Measurements from ENCODE around the gene RAB3B. TPM values are rescaled to one million over a fixed set of nuclear protein-coding genes. Genes with fewer than 3 reads are reported as not detected.

RAB3B gene
- total RNA-seq, 1 donor from 2014 or later: 20.4 TPM

DNA sequence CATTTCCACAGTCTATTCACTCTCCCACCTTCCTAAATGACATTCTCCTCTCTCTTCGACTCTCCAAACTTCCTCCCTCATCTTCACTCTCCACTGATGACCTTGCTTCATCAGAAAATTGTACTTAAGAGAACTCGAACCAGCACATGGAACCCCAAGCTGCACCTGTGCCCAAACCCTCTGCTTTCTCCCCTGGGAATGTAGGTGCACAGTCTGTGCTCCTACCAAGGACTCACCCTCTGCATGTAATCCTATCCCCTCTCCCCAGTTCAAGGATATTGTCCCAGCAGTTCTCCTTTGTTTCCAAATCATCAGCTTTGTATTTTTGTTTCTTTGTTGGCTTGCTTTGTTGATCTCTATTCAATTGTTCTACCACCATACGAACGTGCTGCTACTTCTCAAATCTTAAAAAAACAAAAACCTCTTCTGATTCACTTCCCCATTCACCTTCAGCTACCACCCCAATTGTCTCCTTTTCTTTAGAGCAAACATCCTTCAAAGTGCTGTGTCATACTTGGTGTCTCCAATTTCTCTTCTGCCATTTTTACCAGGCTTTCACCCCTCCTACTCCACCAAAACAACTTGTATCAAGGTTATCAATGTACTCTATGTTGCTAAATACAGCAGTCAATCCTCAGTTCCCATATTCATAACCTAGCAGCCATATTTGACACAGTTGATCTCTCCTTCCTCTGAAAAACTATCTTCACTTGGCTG, 26.8 kb downstream of the RAB3B start:
- Histone ChIP-seq H4K20me1 (ENCODE audit: low read depth) (no peaks in the 10 kb centered on the region), H3K36me3 (no peaks in the 10 kb centered on the region), H3K4me2 (peak overlapping the region; percentile 27), H3K27ac (no peak overlapping the region), H3K9ac (no peak overlapping the region), H3K79me2 (ENCODE audit: low read depth) (no peaks in the 10 kb centered on the region), H3F3A (ENCODE audit: low read depth) (no peaks in the 10 kb centered on the region), H2AFZ (replicated peaks) (no peak overlapping the region), H3K4me1 (peaks cover 15% of the 10 kb centered on the region), H3K9me3 (ENCODE audit: low read depth) (no peaks in the 10 kb centered on the region), H3K4me3 (no peak overlapping the region), H3K27me3 (no peaks in the 10 kb centered on the region)
- Mint-ChIP-seq H3K27me3 (ENCODE audit: insufficient read depth, low read depth) (peaks cover 2% of the 10 kb centered on the region), H3K4me1 (peaks cover 15% of the 10 kb centered on the region), H3K9me3 (no peaks in the 10 kb centered on the region), H3K36me3 (peaks cover 3% of the 10 kb centered on the region), H3K27ac (no peak overlapping the region), H3K4me3 (no peak overlapping the region)
- TF ChIP-seq EZH2 (IDR thresholded peaks at IDR 0.05): no peak
- no peak for TF ChIP-seq CTCF (IDR thresholded peaks at IDR 0.05)
- TF ChIP-seq EZH2phosphoT487 (IDR thresholded peaks at IDR 0.05): no peak
- no peak for DNase-seq (ENCODE audit: low spot score)

DNA sequence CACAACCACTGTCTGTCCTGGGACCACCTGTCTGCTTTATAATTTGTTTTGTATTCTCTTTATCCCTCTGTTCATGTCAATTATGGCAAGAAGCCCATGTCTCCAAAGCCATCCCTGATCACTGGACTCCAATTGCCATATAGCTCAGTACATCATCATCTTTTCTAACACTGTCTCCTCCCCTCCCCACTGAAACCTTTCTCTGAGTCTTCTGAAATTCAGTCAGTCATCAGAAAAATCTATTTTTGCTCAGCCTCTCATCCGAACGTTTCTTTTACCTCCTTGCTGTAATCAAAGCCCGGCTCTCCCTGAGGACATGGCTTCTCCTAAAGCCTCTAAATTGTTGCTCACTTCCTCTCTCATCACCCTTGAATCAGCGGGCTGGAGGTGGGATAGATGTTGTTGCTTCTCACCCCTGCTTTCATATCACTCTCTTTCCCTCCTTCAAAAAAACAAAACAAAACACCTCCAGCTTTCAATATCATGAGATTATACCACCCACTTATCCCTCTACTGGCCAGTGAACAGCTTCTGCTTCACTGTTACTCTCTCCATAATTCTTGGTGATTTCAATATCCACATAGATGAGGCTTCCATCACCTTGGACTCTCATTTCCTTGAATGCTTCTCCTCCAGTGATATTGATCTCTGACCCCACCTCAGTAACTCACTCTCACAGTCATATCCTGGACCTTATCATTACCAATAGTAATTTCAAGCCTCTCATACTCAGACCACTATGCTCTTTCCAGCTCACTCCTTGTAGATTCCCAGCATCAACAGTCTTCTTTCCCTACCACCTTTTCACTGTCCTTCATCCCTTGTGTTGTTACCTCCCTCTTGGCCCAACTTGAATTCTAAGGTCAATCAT, 27.8 kb downstream of the RAB3B start:
- Histone ChIP-seq H3K36me3 (no peaks in the 10 kb centered on the region), H3K79me2 (ENCODE audit: low read depth) (no peaks in the 10 kb centered on the region), H4K20me1 (ENCODE audit: low read depth) (no peaks in the 10 kb centered on the region), H3K4me3 (no peak overlapping the region), H3K9me3 (ENCODE audit: low read depth) (no peaks in the 10 kb centered on the region), H3F3A (ENCODE audit: low read depth) (peaks cover 5% of the 10 kb centered on the region), H3K4me1 (peaks cover 20% of the 10 kb centered on the region), H2AFZ (replicated peaks) (no peak overlapping the region), H3K9ac (no peak overlapping the region), H3K27me3 (no peaks in the 10 kb centered on the region), H3K27ac (no peak overlapping the region), H3K4me2 (no peak overlapping the region)
- DNase-seq (ENCODE audit: low spot score): no peak
- no peaks in the 10 kb centered on the region for H3K27me3 Mint-ChIP-seq (ENCODE audit: insufficient read depth, low read depth)
- peaks cover 17% of the 10 kb centered on the region for H3K4me1 Mint-ChIP-seq
- H3K9me3 Mint-ChIP-seq: no peaks in the 10 kb centered on the region
- no peak overlapping the region for H3K27ac Mint-ChIP-seq
- TF ChIP-seq EZH2 (IDR thresholded peaks at IDR 0.05) (no peak), EZH2phosphoT487 (IDR thresholded peaks at IDR 0.05) (no peak), CTCF (IDR thresholded peaks at IDR 0.05) (no peak)
- H3K4me3 Mint-ChIP-seq: no peak overlapping the region
- no peaks in the 10 kb centered on the region for H3K36me3 Mint-ChIP-seq

DNA sequence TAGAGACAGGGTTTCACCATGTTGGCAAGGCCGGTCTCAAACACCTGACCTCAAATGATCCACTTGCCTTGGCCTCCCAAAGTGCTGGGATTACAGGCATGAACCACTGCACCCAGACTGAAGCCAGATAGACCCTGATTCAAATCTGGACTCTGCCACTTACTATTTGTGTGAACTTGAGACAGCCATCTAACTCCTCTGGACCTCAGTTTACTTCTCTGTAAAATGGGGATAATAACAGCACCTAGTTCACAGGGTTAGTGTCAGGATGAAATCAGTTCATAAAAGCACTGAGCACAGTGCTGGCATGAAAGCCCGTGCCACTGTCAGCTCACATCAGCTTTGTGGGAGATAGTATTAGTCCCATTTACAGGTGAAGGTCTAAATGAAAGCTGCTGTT, 28.5 kb downstream of the RAB3B start:
- H3K36me3 Mint-ChIP-seq: no peaks in the 10 kb centered on the region
- H3K9me3 Mint-ChIP-seq: no peaks in the 10 kb centered on the region
- Histone ChIP-seq H4K20me1 (ENCODE audit: low read depth) (no peaks in the 10 kb centered on the region), H3F3A (ENCODE audit: low read depth) (peaks cover 13% of the 10 kb centered on the region), H3K9ac (no peak overlapping the region), H3K4me2 (no peak overlapping the region), H3K4me3 (no peak overlapping the region), H3K27ac (no peak overlapping the region), H3K36me3 (no peaks in the 10 kb centered on the region), H3K9me3 (ENCODE audit: low read depth) (no peaks in the 10 kb centered on the region), H2AFZ (replicated peaks) (no peak overlapping the region), H3K79me2 (ENCODE audit: low read depth) (no peaks in the 10 kb centered on the region), H3K27me3 (no peaks in the 10 kb centered on the region), H3K4me1 (peaks cover 28% of the 10 kb centered on the region)
- peaks cover 25% of the 10 kb centered on the region for H3K4me1 Mint-ChIP-seq
- TF ChIP-seq EZH2 (IDR thresholded peaks at IDR 0.05): no peak
- no peak overlapping the region for H3K4me3 Mint-ChIP-seq
- H3K27me3 Mint-ChIP-seq (ENCODE audit: insufficient read depth, low read depth): no peaks in the 10 kb centered on the region
- no peak overlapping the region for H3K27ac Mint-ChIP-seq
- DNase-seq (ENCODE audit: low spot score): no peak
